ENCODE measurements around the gene NBPF15. TPM values are rescaled to one million over a fixed set of nuclear protein-coding genes. Genes with fewer than 3 reads are reported as not detected.
"Not testable (repeated sequence)": the region's sequence is repeated elsewhere in the genome, so short reads cannot be mapped to it uniquely, and the experiment has no call there.

The NBPF15 gene
- total and polyA plus RNA-seq, 7 donors = 3.0 to 23.0 (median 16.4) TPM

DNA sequence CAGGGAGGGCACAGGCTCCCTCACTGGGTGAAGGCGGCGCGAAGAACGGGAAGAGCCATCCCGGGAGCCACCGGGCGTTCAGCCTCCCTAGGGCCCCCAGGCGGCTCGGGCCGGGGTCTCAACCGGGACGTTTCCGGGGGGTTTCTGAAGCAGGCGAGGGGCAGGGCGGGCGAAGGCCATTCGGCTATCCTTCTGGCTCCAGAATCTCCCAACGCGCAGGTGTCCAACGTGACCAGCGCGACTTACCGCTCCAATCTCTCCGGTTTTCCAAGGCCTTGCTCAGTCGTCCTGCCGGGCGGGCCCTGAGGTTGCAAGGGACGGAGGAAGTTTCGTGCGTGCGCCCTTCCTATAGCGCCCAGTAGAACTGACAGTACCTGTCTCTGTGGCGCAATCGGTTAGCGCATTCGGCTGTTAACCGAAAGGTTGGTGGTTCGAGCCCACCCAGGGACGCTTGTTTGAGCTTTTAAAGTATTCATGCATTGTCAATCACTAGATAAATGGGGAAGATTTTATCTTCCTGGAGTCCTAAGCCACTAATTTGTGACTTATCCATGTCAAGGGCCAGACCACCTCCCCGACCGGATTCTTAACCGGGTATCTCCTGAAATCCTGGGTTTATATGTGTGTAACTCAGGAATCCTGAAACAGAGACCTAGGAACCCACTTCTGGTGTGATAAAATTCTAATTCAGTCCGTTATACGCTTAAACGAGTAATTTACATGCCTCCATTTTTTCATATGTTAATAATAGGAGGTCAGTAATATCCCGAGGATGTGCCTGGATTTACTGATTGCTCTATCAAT, 42.4 kb downstream of the NBPF15 start:
- H3K4me1 ChIP-seq; H3K9me3 ChIP-seq; H3K27me3 ChIP-seq; intact Hi-C loops (cut with DNase I): not testable (repeated sequence)
- peak; percentile 83 for DNase-seq
- WGBS, 2 donors = 4 to 6% methylated on average over 43 to 44 of the region's 46 CpGs
- Histone ChIP-seq H3K27ac (peak overlapping the region; percentile 82 to 85 (median 84)), H3K4me3 (peak overlapping the region; percentile 40 to 53 (median 50)), H3K36me3 (peaks cover 0 to 11% (median 0%) of the 10 kb centered on the region in 4 donors)
- peak in 2 of 4 donors; percentile 16 to 21 for TF ChIP-seq POLR2AphosphoS5 (IDR thresholded peaks at IDR 0.05)

DNA sequence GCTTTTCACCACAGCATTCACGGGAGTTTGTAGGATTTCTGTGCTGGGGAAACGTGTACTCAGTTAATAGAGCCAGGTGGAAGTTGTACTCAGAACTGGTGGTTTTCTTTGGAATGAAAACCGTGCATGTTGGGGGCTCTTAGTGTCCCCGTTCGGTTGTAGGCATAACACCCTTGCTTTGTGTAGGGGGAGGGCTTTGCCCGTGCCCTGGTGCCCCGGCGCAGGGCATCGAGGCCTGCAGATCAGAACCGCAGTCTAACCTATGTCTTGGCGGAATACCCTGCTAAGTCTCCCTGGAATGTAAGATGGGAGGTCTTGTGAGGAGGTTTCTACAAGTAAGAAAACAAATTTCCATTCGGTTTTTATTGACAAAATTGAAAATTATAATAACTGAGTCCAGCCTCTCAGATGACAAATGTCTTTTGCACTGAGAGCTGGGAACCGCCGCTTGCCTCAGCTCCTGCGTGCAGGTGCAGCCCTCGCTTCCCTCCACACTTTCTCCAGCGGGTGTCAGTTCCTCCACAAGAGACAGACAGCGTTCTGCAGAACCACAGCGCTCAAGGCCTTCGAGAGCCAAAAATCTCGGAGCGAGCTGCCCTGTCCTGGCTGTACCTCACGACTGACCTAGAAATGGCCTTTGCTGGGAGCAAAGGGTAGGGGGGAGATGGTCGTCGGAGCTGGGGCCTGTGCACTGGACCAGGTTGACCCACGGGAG, 47.9 kb downstream of the NBPF15 start:
- H3K4me1 ChIP-seq; intact Hi-C loops (cut with DNase I); H3K27me3 ChIP-seq; DNase-seq; H3K9me3 ChIP-seq; H3K36me3 ChIP-seq: not testable (repeated sequence)
- WGBS, 2 donors = 32 to 64% methylated on average over 16 to 18 of the region's 26 CpGs
- Histone ChIP-seq H3K4me3 (peak overlapping the region; percentile 29 to 54 (median 48)), H3K27ac (peak overlapping the region; percentile 79 to 86 (median 82))

DNA sequence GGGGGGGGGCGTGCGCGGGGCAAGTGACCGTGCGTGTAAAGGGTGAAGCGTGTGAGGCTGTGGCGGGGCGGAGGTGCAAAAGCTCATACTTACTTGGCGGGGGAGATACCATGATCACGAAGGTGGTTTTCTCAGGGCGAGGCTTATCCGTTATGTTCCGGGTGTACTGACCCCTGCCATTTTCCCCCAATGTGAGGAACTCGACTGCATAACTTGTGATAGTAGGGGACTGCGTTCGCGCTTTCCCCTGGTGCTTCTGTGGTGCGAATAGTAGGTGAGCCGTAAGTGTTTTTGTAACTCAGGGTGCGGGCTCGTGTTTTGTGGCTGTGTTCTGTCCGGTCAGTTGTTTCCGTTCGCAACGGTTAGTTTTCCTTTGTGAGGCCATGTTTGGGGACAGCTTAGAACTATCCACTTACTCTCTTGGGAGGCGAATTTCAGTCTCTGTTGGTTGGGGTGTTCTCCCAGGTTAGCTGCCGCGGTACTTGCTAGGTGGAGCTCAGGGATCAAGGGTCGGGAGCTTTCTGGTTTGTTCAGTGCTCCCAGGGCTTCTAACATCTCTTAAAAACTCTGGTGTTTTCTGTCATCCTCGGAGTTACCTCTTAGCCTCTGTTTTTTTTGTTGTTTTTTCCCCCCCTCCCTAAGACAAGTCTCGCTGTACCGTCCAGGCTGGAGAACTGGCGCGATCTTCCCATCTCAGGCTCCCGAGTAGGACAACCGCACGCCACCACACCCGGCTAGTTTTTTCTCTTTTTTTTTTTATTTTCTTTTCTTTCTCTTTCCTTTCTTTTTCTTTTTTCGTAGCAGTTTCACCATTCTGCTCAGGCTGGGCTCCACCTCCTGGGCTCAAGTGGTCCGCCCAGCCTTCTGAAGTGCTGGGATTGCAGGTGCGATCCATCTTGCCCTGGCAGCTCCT, 48.7 kb downstream of the NBPF15 start:
- peak; percentile 97 for DNase-seq
- H3K27ac ChIP-seq = peak overlapping the region; percentile 79 to 86 (median 82)
- 1% methylated on average over 39 to 41 of the region's 41 CpGs for WGBS, 2 donors
- intact Hi-C loops (cut with DNase I); H3K36me3 ChIP-seq; H3K27me3 ChIP-seq; H3K4me1 ChIP-seq; H3K9me3 ChIP-seq: not testable (repeated sequence)
- H3K4me3 ChIP-seq = peak overlapping the region; percentile 29 to 54 (median 48)
- TF ChIP-seq POLR2A (IDR thresholded peaks at IDR 0.05) = peak; percentile 98 to 99
- peak; percentile 96 to 100 (median 98) for TF ChIP-seq POLR2AphosphoS5 (IDR thresholded peaks at IDR 0.05)

DNA sequence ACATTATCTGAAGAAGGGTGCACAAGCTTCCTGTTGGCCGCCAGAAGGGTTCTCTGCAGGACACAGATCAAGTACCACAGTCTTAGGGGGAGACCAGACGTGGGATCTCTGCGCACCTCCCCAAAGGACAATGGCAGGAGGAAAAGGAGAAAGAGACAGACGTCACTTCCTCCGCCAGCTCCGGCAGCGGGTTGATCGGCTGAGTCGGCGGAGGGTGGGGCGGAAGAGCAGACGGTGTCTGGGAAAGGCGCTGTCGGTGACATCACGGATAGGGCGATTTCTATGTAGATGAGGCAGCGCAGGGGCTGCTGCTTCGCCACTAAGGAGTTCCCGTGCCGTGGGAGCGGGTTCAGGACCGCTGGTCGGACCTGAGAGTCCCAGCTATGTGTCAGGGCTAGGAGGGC, 49.4 kb downstream of the NBPF15 start:
- WGBS, 2 donors = 0 to 1% methylated on average over 18 to 23 of the region's 23 CpGs
- DNase-seq = peak; percentile 94
- H3K36me3 ChIP-seq; H3K27me3 ChIP-seq; H3K4me1 ChIP-seq; H3K9me3 ChIP-seq; intact Hi-C loops (cut with DNase I): not testable (repeated sequence)
- peak overlapping the region; percentile 29 to 54 (median 48) for H3K4me3 ChIP-seq
- H3K27ac ChIP-seq = peak overlapping the region; percentile 79 to 86 (median 82)

DNA sequence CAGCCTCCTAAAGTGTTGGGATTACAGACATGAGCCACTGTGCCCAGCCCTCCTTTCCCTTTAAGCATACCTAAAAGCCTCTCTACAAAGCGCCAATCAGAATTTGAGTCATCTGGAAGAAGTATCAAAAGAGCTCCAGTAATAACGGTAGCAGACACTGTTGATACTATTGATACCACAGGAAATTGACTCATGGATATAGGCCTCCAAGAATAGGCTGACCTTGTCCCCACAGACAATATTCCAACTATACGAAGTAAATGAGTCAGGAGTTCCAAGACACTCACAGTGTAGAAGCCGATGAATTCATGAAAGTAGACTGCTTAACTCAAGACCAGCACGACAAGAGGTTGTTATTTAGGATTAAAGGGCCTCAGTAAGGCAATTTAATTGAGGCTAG, 58.7 kb downstream of the NBPF15 start:
- H3K27me3 ChIP-seq; H3K4me1 ChIP-seq; H3K4me3 ChIP-seq; H3K36me3 ChIP-seq; H3K27ac ChIP-seq; H3K9me3 ChIP-seq; intact Hi-C loops (cut with DNase I); DNase-seq: not testable (repeated sequence)
- WGBS, 2 donors = 57 to 73% methylated on average over 5 of the region's 5 CpGs

DNA sequence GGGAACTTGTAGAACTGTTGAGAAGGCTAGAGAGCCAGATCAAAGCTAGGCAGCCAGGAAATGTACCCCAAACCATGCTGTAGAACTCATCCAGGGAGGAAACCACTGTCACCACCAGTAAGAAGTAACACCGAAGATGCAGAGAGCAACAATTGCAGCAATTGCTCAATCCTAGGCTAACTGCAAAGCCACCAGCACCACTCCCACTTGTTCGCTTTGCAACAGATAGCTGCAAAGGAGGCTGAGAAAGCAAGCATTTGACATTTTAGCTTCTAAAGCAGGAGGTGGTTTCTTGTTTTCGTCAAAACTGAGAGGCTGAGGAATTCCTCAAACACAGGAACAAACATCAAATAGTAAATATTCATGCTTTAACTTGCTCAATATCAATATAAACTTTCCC, 89.8 kb downstream of the NBPF15 start:
- WGBS, 2 donors = no CpG with 5 or more reads among the region's 3 CpGs
- H3K4me1 ChIP-seq; H3K27ac ChIP-seq; intact Hi-C loops (cut with DNase I); H3K9me3 ChIP-seq; H3K27me3 ChIP-seq; H3K4me3 ChIP-seq; H3K36me3 ChIP-seq; DNase-seq: not testable (repeated sequence)

Small RNA genes within 50 kb of the gene (small RNA-seq; reads per million reads assigned to genes)
- gene AC246785.4 (0 reads per million in 3 donors), gene RNVU1-15 (0 to 8.1 (median 2.5) reads per million in 3 donors)

Other genes with a start within 250 kb of the NBPF15 start
- gene PPIAL4E, start 88.0 kb downstream of the NBPF15 start, total RNA-seq = not detected
- under 1 TPM in 1 of 3 donors, not detected in 2; 0.17 TPM for gene PPIAL4E, start 88.0 kb downstream of the NBPF15 start, polyA plus RNA-seq
- gene PPIAL4F, start 131.2 kb upstream of the NBPF15 start, total RNA-seq = not detected
- not detected for gene PPIAL4F, start 131.2 kb upstream of the NBPF15 start, polyA plus RNA-seq